ENCODE data around the gene TIGIT. TPM values are rescaled to one million over a fixed set of nuclear protein-coding genes. Genes with fewer than 3 reads are reported as not detected.

The TIGIT gene
- total RNA-seq, 4 donors from 2014 or later: 0.19 to 1.8 (median 0.52) TPM

DNA sequence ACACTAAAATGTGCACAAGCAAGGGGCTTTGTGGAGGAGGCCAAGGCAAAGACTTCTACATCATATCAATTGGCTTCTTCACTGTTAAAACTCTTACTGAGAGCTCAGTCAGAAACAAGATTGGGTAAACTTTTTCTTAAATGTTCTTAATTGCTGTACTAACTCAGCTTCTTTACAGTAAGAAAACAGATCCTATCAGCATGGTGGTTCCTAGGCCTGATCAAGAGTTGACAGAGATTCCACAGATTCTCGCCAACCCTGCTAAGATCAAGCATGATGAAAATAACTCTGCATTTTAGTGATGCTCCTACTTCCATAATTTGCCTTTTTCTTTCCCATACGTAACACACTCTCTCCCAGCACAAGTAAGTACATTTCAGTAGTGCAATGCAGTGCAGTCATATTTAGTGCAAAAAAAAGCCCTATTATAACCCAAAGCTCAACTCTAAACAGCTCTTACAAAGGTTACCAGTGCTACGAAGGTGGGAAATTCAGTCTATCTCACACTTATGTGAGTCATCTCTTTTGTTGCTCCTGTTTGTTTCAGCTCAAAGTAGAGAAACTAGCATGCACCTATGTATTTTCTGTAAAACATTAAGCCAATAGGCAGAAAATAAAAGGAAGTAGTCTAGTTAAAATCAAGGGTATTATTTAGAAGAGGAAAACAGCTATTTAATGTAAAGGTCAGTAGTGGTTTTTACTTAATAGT lies 29.9 kb downstream of the TIGIT start:
- ATAC-seq (ENCODE audit: low FRiP score) (no peak), DNase-seq (ENCODE audit: low spot score) (no peak)
- TF ChIP-seq, protein P1, sequence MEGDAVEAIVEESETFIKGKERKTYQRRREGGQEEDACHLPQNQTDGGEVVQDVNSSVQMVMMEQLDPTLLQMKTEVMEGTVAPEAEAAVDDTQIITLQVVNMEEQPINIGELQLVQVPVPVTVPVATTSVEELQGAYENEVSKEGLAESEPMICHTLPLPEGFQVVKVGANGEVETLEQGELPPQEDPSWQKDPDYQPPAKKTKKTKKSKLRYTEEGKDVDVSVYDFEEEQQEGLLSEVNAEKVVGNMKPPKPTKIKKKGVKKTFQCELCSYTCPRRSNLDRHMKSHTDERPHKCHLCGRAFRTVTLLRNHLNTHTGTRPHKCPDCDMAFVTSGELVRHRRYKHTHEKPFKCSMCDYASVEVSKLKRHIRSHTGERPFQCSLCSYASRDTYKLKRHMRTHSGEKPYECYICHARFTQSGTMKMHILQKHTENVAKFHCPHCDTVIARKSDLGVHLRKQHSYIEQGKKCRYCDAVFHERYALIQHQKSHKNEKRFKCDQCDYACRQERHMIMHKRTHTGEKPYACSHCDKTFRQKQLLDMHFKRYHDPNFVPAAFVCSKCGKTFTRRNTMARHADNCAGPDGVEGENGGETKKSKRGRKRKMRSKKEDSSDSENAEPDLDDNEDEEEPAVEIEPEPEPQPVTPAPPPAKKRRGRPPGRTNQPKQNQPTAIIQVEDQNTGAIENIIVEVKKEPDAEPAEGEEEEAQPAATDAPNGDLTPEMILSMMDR (IDR thresholded peaks at IDR 0.05): no peak

DNA sequence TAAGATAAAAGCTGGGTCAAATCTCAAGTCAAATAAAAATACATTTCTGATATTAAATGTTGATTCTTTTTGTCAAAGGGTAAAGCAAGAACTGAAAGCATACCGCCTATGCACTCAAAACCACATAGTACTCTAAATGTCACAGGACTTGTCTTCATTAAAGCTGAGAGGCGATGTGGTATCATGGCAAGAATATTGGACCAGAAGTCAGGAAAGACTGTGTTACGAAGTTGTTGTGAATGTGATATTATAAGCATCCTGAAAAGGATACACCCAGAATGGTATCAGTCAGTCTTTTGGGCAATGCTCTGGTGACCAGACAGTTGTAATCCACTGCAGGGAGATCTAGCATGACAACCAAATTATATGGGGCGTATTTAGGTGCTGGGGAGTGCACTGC lies 33.8 kb downstream of the TIGIT start:
- DNase-seq (ENCODE audit: low spot score) (no peak), ATAC-seq (ENCODE audit: low FRiP score) (no peak)
- TF ChIP-seq, protein P1 (IDR thresholded peaks at IDR 0.05): no peak

DNA sequence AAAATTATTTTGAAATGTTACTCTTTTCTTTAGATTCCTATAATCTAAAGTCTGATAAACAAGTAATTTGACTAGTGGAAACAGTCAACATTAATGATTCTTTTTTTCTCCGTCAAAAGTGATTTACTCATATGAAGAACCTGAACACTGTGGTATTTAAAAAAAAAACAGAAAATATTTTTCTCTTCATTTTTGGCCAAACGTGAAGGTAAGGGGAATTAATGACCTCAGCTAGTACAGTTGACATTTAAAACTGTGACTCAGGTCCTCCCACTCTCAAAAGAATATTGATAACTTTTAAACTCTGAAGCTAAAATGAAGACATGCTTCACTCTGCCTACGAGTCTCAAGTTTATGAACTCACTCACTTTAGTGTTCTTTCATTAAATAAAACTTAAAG lies 34.5 kb downstream of the TIGIT start:
- DNase-seq (ENCODE audit: low spot score) (no peak), ATAC-seq (ENCODE audit: low FRiP score) (no peak)
- TF ChIP-seq, protein P1 (IDR thresholded peaks at IDR 0.05): no peak

DNA sequence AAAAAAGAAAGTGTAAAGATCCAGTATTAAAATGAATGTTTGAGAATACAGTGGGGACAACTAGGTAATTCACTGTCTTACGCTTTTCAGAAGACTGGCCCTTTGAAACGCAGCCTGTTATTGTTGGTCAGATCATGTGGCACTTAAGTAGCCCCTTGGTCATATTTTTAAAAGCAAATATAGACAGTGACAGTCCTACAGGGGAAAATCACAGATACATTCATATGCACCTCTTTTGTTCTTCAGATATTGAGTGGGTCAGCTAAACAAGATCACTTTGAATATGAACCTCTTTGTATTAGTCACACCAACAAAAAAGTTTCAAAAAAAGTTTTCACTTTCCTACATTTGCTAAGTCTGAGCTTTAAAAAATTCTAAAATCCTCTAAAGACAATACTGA lies 36.0 kb downstream of the TIGIT start:
- DNase-seq (ENCODE audit: low spot score) (no peak), ATAC-seq (ENCODE audit: low FRiP score) (no peak)
- TF ChIP-seq, protein P1 (IDR thresholded peaks at IDR 0.05): no peak

DNA sequence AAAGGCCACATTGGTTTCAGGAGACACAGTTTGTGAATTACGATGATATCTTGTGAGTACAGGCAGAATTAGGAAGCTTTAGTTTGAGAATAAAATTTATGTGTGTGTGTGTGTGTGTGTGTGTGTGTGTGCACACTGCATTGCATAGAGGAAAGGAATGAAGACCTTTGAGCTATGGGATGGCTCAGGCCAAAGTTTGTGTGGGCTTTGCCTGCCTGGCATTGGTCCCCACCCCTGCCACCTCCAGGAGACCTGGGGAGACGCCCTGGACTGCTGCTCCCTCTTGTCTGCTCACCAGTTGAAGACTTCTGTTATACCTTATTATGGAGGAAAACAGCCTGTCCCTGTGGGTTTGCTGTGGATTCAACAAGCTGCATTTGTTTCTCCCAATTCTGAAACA lies 37.2 kb downstream of the TIGIT start:
- no peak for ATAC-seq (ENCODE audit: low FRiP score)
- no peak for DNase-seq (ENCODE audit: low spot score)
- TF ChIP-seq, protein P1 (IDR thresholded peaks at IDR 0.05): no peak

DNA sequence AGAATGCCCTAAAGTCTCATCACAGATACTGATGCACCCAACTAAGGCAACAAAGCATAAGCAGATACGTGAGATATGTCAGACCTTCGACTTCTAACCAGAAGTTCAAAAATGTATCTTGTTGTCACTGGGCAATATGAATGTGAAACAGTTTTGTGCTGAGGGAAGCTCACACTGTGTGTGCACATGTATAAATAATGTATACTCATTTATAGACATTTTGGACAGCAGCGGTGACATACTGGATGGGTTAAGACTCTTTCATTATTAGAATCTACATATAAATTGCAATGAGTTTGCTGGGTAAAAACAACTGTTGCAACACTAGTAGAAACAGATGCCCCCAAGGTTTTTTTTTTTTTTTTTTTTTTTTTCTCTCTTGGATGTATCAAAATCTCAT lies 37.9 kb downstream of the TIGIT start:
- TF ChIP-seq, protein P1 (IDR thresholded peaks at IDR 0.05): no peak

More for the DNA sequence above, 37.9 kb downstream of the TIGIT start:
- DNase-seq (ENCODE audit: low spot score) (no peak), ATAC-seq (ENCODE audit: low FRiP score) (no peak)

Data from omental fat pad (tissue), 4 donors.